NCI-H2081 (cell line): ENCODE data around the gene IPMK.

Experiments
- DNase-seq, 2 experiments: peaks; one replicate each; lab custom pipeline; 2025; lab: John Stamatoyannopoulos, UW

IPMK gene

DNA sequence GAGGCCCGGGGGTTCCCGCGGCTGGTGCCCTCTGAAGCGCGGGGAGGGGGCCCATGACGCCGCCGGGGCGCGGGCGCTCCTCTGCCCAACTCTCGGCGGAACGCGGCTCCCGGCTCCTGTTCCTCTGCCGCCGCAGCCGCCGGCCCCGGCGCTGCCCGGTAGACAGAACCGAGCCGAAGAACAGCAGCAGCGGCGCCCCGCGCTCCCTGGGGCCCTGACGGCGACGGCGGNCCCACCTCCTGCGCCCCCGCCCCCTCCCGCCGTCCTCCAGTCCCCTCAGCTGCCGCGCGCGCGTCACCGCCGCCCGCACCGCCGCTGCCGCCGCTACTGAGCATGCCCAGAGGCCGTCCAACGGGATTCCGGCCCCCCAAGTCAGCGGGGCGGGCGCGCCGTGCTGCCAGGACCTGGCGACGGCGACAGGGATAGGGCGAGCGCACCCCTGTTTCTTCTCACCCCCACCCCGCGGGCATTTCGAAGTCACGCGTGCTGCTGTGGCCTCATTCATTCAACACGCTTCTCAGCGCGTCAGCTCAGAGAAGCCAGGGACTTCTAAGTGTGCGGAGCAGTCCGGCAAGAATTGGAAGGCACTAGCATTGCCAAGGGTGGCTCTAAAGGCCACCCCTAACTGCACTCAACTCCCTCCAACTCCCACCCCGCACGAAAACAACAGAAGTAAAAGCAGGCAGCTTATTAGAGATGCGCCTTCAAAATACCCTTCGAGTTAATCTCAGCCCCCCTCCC, at the start of gene IPMK:
IPMK (minus strand) TSS at position 182 of the 741 bp plus-strand sequence. CDS start 283 bp downstream, outside the sequence.
- DNase-seq: peak; percentile 88

GRCh38 chr10:58316874-58317273, 49.2 kb upstream of the IPMK start:
- no peak for DNase-seq

GRCh38 chr10:58311026-58311425, 43.3 kb upstream of the IPMK start:
- DNase-seq: no peak

- DNase-seq: no peak
Observed at GRCh38 chr10:58307676-58308075, 40.0 kb upstream of the IPMK start.

- peak in 1 of 2 experiments; percentile 64 for DNase-seq
Observed at GRCh38 chr10:58305821-58306220, 38.1 kb upstream of the IPMK start.

DNA sequence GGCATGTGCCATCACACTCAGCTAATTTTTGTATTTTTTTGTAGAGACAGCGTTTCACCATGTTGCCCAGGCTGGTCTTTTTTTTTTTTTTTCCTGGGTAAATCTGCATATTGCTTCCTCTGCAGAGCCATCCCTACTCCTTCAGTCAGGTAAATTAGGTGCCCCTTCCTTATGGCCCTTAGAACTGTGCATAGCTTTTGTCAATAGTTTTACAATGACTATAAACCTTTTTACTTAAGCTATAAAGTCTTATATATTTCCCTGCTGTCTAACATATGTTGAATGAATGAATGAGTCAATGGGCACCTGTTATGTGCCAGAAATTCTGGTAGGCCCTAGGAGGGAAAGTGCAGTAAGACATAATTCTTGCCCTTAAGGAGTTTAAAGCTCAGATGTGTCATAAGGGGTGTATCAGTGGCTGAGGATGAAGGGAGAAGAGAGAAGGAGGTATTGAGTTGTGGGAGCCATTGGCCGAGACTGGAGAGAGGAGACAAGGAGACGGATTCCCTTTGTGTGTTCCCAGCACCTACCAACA, 36.5 kb upstream of the IPMK start:
- no peak for DNase-seq

GRCh38 chr10:58302254-58302653, 34.6 kb upstream of the IPMK start:
- DNase-seq: no peak

- DNase-seq: peak in 1 of 2 experiments; percentile 12
Observed at GRCh38 chr10:58300676-58301075, 33.0 kb upstream of the IPMK start.

GRCh38 chr10:58299580-58299979, 31.9 kb upstream of the IPMK start:
- DNase-seq: peak; percentile 36 to 45

- DNase-seq: no peak
Observed at GRCh38 chr10:58293989-58294388, 26.3 kb upstream of the IPMK start.

DNA sequence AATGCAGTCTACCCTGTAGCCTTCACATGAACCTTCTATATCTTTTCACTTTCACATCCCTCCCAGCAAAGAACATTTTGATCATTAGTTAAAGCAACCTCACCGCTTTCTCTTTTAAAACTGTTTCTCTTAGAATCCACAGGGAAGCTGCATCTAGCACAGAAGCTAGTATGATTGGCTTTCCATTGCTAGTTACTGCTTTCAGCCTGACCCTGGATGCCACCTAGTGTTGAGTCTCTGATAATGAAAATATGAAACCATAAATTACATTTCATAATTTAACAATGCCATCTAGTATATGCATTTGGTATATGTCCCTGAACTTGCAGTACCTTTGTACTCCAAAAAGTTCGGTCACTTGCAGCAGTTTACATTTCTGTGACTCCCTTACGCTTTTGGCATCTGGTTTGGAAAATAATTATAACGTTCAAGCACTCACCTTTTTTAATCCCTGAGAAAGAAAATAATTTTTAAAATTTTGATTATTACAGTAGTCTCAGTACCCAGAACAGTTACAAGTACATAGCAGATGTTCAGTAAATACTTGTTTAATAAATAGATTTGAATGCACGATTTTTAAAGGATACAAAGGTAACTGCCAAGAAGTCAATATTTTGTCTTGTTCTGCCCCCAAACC, 24.0 kb upstream of the IPMK start:
- DNase-seq: peak; percentile 6 to 38

- DNase-seq: no peak
Observed at GRCh38 chr10:58282615-58283014, 14.9 kb upstream of the IPMK start.

- DNase-seq: no peak
Observed at GRCh38 chr10:58281092-58281752, 13.5 kb upstream of the IPMK start.

- DNase-seq: no peak
Observed at GRCh38 chr10:58280477-58280876, 12.8 kb upstream of the IPMK start.

- no peak for DNase-seq
Observed at GRCh38 chr10:58278962-58279307, 11.2 kb upstream of the IPMK start.

DNA sequence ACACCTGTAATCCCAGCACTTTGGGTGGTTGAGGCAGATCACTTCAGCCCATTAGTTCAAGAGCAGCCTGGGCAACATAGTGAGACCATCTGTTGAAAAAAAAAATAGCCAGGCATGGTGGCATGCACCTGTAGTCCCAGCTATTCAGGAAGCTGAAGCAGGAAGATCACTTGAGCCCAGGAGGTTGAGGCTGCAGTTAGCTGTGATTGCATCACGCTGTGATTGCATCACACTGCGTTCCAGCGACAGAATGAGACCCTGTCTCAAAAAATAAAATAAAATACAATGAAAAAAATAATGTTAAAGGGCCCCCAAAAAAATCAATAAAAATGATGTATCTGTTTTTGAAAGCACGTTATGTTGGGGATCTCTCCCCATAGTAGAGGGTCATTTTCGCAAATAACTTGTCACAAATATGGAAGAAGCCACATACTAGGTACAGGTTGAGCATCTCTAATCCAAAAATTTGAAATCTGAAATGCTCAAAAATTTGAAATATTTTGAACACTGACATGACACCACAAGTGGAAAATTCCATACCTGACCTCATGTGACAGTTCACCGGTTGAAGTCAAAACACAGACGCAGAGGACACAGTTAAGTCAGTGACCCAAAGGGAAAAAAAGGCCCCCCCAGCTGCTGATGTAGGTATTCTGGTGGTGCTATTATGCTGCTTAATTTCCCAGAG, 10.7 kb upstream of the IPMK start:
- no peak for DNase-seq

GRCh38 chr10:58275908-58276307, 8.2 kb upstream of the IPMK start:
- DNase-seq: no peak

GRCh38 chr10:58275261-58275660, 7.6 kb upstream of the IPMK start:
- no peak for DNase-seq

- peak in 1 of 2 experiments; percentile 5 for DNase-seq
Observed at GRCh38 chr10:58269782-58270290, 2.1 kb upstream of the IPMK start.

GRCh38 chr10:58268946-58269781, 1.5 kb upstream of the IPMK start, which contains the start of gene CISD1:
CISD1 (plus strand) TSS chr10:58269162; CDS start chr10:58269274, 112 bp downstream.
- DNase-seq: peak; percentile 95 to 98

DNA sequence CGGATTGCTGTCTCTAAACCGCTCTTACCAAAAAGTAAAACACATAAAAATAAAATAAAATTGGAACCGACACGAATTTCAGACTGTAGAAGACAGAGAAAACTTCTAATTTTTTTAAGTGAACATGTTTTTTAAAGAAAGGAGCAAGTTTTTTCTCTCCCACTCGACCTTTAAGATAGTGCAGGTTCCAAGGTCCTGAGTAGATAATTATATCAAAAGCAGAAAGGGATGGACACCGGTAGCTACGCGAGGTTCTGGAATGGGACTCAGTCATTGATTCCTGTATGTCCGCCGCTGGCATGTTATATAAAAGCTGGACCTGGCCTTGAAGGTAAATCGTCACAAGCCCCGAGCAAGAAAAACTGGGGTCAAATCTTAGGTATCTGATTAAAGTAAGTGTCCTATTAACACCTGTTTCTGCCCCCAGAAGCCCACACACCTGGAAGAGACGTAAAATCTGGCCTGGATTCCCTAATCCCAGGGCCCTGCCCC, 806 bp upstream of the IPMK start:
- DNase-seq: no peak
